GM19452 (cell line): ENCODE measurements around the gene DNAI7.

Experiments used
- ATAC-seq: cut with Tn5 transposase; IDR thresholded peaks from one replicate; pipeline ENCODE4 v1.9.1; 2021; ENCODE audit not compliant: unreplicated experiment

The DNAI7 gene

GRCh38 chr12:25195056-25195971, at the start of gene DNAI7, which contains the start of gene ETFRF1:
DNAI7 (minus strand) TSS chr12:25195160; CDS start chr12:25195078, 82 bp downstream.
ETFRF1 (plus strand) TSS chr12:25195237; CDS start chr12:25203957, 8,720 bp downstream.
- ATAC-seq, result peak; percentile 90

- no peak for ATAC-seq
Measured at GRCh38 chr12:25243680-25243990, 48.7 kb upstream of the DNAI7 start.

GRCh38 chr12:25242981-25243679, 48.2 kb upstream of the DNAI7 start:
- ATAC-seq, result no peak

GRCh38 chr12:25241167-25242020, 46.4 kb upstream of the DNAI7 start:
- ATAC-seq, result peak; percentile 57

- no peak for ATAC-seq
Measured at GRCh38 chr12:25236626-25237025, 41.7 kb upstream of the DNAI7 start.

- no peak for ATAC-seq
Measured at GRCh38 chr12:25236190-25236589, 41.2 kb upstream of the DNAI7 start.

GRCh38 chr12:25213338-25213737, 18.4 kb upstream of the DNAI7 start:
- ATAC-seq, result no peak

GRCh38 chr12:25208554-25208953, 13.6 kb upstream of the DNAI7 start:
- no peak for ATAC-seq

- ATAC-seq, result no peak
Measured at GRCh38 chr12:25207846-25208245, 12.9 kb upstream of the DNAI7 start.

GRCh38 chr12:25207411-25207810, 12.5 kb upstream of the DNAI7 start:
- ATAC-seq, result no peak

GRCh38 chr12:25202137-25202536, 7.2 kb upstream of the DNAI7 start:
- ATAC-seq, result no peak

GRCh38 chr12:25200703-25201102, 5.7 kb upstream of the DNAI7 start:
- ATAC-seq, result no peak

- no peak for ATAC-seq
Measured at GRCh38 chr12:25197608-25198007, 2.6 kb upstream of the DNAI7 start.

GRCh38 chr12:25194722-25195055, 271 bp downstream of the DNAI7 start:
- ATAC-seq, result no peak

- ATAC-seq, result no peak
Measured at GRCh38 chr12:25194214-25194613, 746 bp downstream of the DNAI7 start.

- no peak for ATAC-seq
Measured at GRCh38 chr12:25190793-25191192, 4.2 kb downstream of the DNAI7 start.

GRCh38 chr12:25189656-25190055, 5.3 kb downstream of the DNAI7 start:
- no peak for ATAC-seq

GRCh38 chr12:25187781-25188180, 7.2 kb downstream of the DNAI7 start:
- ATAC-seq, result no peak

GRCh38 chr12:25186788-25187402, 8.1 kb downstream of the DNAI7 start:
- ATAC-seq, result peak; percentile 90

GRCh38 chr12:25186038-25186787, 8.7 kb downstream of the DNAI7 start:
- ATAC-seq, result peak; percentile 43
